H1 (cell line): Measurements from ENCODE around the gene CDC42EP2. TPM values are rescaled to one million over a fixed set of nuclear protein-coding genes. Genes with fewer than 3 reads are reported as not detected.

Experiments used
- CTCF ChIA-PET: fragments of 300-600 bp; sonication (Branson Sonifier 250); formaldehyde crosslinking; loops from one replicate; lab custom pipeline; 2021; ENCODE audit not compliant: partially characterized antibody; lab: Charles Lee
- POLR2A ChIA-PET: fragments of 300-600 bp; sonication (Branson Sonifier 250); formaldehyde crosslinking; loops from one replicate; lab custom pipeline; 2021; ENCODE audit warnings: inconsistent platforms; ENCODE audit not compliant: partially characterized antibody; lab: Charles Lee
- DNase-seq, 2 experiments: peaks; one replicate each; pipeline versions ENCODE4 v3.0.0 to v3.0.0-alpha.2; 2010 to 2022; ENCODE audit warnings: low spot score in 2 of 2, low read depth in 1 of 2, mixed read lengths in 1 of 2
- FAIRE-seq: peaks from 2 replicates; lab custom pipeline; 2011; peaks lifted over from hg19 to GRCh38; lab: Jason Lieb, UNC
- H2AFZ ChIP-seq: 2 replicates; pipeline ENCODE4 v1.8.1; 2012; ENCODE audit warnings: low read length, inconsistent platforms
- H2AK5ac ChIP-seq: 2 replicates; pipeline ENCODE4 v1.6.1; 2013; ENCODE audit warnings: low read depth, low read length
- H2BK120ac ChIP-seq: replicated peaks from 2 replicates; pipeline ENCODE3; 2013; ENCODE audit warnings: low read depth, low read length, inconsistent platforms
- H2BK12ac ChIP-seq: 2 replicates; pipeline ENCODE4 v1.6.1; 2013; ENCODE audit warnings: low read depth, low read length
- H2BK15ac ChIP-seq: 2 replicates; pipeline ENCODE4 v1.6.1; 2013; ENCODE audit warnings: low read length
- H2BK20ac ChIP-seq: 2 replicates; pipeline ENCODE4 v1.6.1; 2013; ENCODE audit warnings: low read length
- H2BK5ac ChIP-seq: 2 replicates; pipeline ENCODE4 v1.6.1; 2013; ENCODE audit warnings: low read depth, low read length
- H3K14ac ChIP-seq: 2 replicates; pipeline ENCODE4 v1.6.1; 2013; ENCODE audit warnings: inconsistent platforms; ENCODE audit not compliant: insufficient read length
- H3K18ac ChIP-seq: 2 replicates; pipeline ENCODE4 v1.6.1; 2013; ENCODE audit warnings: low read length; ENCODE audit errors: extremely low read depth
- H3K23ac ChIP-seq: 2 replicates; pipeline ENCODE4 v1.6.1; 2013; ENCODE audit warnings: inconsistent platforms; ENCODE audit not compliant: insufficient read length
- H3K23me2 ChIP-seq: 2 replicates; pipeline ENCODE4 v1.6.1; 2013; ENCODE audit warnings: low read depth, low read length
- H3K27ac ChIP-seq: 2 replicates; pipeline ENCODE4 v1.6.1; 2011; ENCODE audit warnings: low read depth, low read length, inconsistent platforms
- H3K27me3 ChIP-seq, 4 experiments: replicated peaks in 1 of 4; 1 replicate in 1 of 4; 2 replicates in 3 of 4; pipeline versions ENCODE4 v1.6.1 to v1.8.1; 2011 to 2013; ENCODE audit warnings: low read length in 3 of 4, mild to moderate bottlenecking in 3 of 4, inconsistent platforms in 2 of 4, mixed read lengths in 2 of 4, moderate library complexity in 1 of 4; ENCODE audit not compliant: control insufficient read depth in 3 of 4, insufficient read depth in 3 of 4; ENCODE audit errors: extremely low read depth in 1 of 4
- H3K36me3 ChIP-seq, 4 experiments: 2 replicates each; pipeline versions ENCODE4 v1.6.1 to v1.8.1; 2011 to 2013; ENCODE audit warnings: mild to moderate bottlenecking in 4 of 4, low read length in 3 of 4, moderate library complexity in 2 of 4, control low read depth in 1 of 4, inconsistent platforms in 1 of 4; ENCODE audit not compliant: insufficient read depth in 4 of 4, control insufficient read depth in 2 of 4
- H3K4ac ChIP-seq: replicated peaks from 2 replicates; pipeline ENCODE3; 2013; ENCODE audit warnings: low read length, low read depth, mixed read lengths, inconsistent platforms; ENCODE audit not compliant: insufficient read length
- H3K4me1 ChIP-seq, 4 experiments: replicated peaks in 1 of 4; 1 replicate in 1 of 4; 2 replicates in 3 of 4; pipeline versions ENCODE4 v1.6.1 to v1.8.1; 2011 to 2013; ENCODE audit warnings: low read length in 3 of 4, inconsistent platforms in 2 of 4, mixed read lengths in 1 of 4; ENCODE audit not compliant: insufficient read depth in 4 of 4, control insufficient read depth in 3 of 4
- H3K4me2 ChIP-seq, 2 experiments: 2 replicates each; pipeline versions ENCODE4 v1.6.1 to v1.8.1; 2011 to 2013; ENCODE audit warnings: low read depth in 2 of 2, low read length in 2 of 2, control low read depth in 1 of 2, inconsistent platforms in 1 of 2, mild to moderate bottlenecking in 1 of 2; ENCODE audit not compliant: insufficient read depth in 1 of 2
- H3K4me3 ChIP-seq, 4 experiments: fragments of 200-600, 300-600 bp in 1 of 4; sonication (generic), shearing (Covaris generic), sonication (Bioruptor Twin) in 1 of 4; 2 replicates each; pipeline versions ENCODE4 v1.5.1 to v1.8.1; 2011 to 2016; ENCODE audit warnings: low read length in 4 of 4, low read depth in 3 of 4, control low read depth in 2 of 4, inconsistent platforms in 2 of 4, mild to moderate bottlenecking in 2 of 4, mixed read lengths in 1 of 4, moderate library complexity in 1 of 4; ENCODE audit not compliant: insufficient read depth in 2 of 4; ENCODE audit errors: extremely low read depth in 1 of 4
- H3K56ac ChIP-seq: replicated peaks from 2 replicates; pipeline ENCODE3; 2013; ENCODE audit warnings: low read depth, mild to moderate bottlenecking, mixed read lengths, low read length, inconsistent platforms; ENCODE audit not compliant: insufficient read length
- H3K79me1 ChIP-seq: 2 replicates; pipeline ENCODE4 v1.6.1; 2013; ENCODE audit warnings: low read depth, low read length, control low read depth
- H3K79me2 ChIP-seq, 2 experiments: 2 replicates each; pipeline versions ENCODE4 v1.6.1 to v1.8.1; 2012 to 2013; ENCODE audit warnings: low read length in 2 of 2, mild to moderate bottlenecking in 2 of 2, inconsistent platforms in 1 of 2; ENCODE audit not compliant: insufficient read depth in 2 of 2, control insufficient read depth in 1 of 2
- H3K9ac ChIP-seq, 4 experiments: replicated peaks in 1 of 4; 1 replicate in 1 of 4; 2 replicates in 3 of 4; pipeline versions ENCODE4 v1.6.1 to v1.8.1; 2011 to 2013; ENCODE audit warnings: low read depth in 3 of 4, low read length in 3 of 4, control low read depth in 2 of 4, mild to moderate bottlenecking in 2 of 4, moderate library complexity in 2 of 4, inconsistent platforms in 1 of 4; ENCODE audit errors: extremely low read depth in 1 of 4
- H3K9me3 ChIP-seq, 2 experiments: 2 replicates each; pipeline versions ENCODE4 v1.6.1 to v1.8.1; 2012 to 2013; ENCODE audit warnings: mild to moderate bottlenecking in 2 of 2, moderate library complexity in 2 of 2, control low read depth in 1 of 2, inconsistent platforms in 1 of 2, low read depth in 1 of 2, low read length in 1 of 2, mixed read lengths in 1 of 2; ENCODE audit not compliant: insufficient read depth in 2 of 2
- H4K20me1 ChIP-seq, 2 experiments: replicated peaks in 1 of 2; 2 replicates each; pipeline versions ENCODE3 to v1.8.1; 2011 to 2013; ENCODE audit warnings: inconsistent platforms in 2 of 2, low read length in 2 of 2, mild to moderate bottlenecking in 1 of 2; ENCODE audit not compliant: insufficient read depth in 2 of 2, control insufficient read depth in 1 of 2
- H4K5ac ChIP-seq: 2 replicates; pipeline ENCODE4 v1.6.1; 2013; ENCODE audit warnings: low read length, low read depth, mixed read lengths, inconsistent platforms; ENCODE audit not compliant: insufficient read length
- H4K8ac ChIP-seq: 2 replicates; pipeline ENCODE4 v1.8.0; 2013; ENCODE audit warnings: mild to moderate bottlenecking, moderate library complexity, low read length, inconsistent platforms; ENCODE audit not compliant: insufficient read depth; ENCODE audit errors: extremely low read depth
- H4K91ac ChIP-seq: replicated peaks from 2 replicates; pipeline ENCODE3; 2013; ENCODE audit warnings: low read length, mixed read lengths, inconsistent platforms; ENCODE audit not compliant: insufficient read length
- CEBPB ChIP-seq: IDR thresholded peaks from 2 replicates; pipeline ENCODE4 v1.6.1; 2012; ENCODE audit warnings: low read depth, low read length
- CTBP2 ChIP-seq: IDR thresholded peaks from 2 replicates; pipeline ENCODE4 v1.7.0; 2011; ENCODE audit warnings: borderline replicate concordance, mild to moderate bottlenecking, moderate library complexity, mixed read lengths, low read length; ENCODE audit not compliant: insufficient read depth, insufficient read length
- KDM5A ChIP-seq: fragments of 200-600 bp; IDR thresholded peaks from 2 replicates; pipeline ENCODE4 v1.7.1; 2012; ENCODE audit warnings: mild to moderate bottlenecking, low read length, inconsistent platforms, mixed read lengths
- NANOG ChIP-seq: IDR thresholded peaks from 2 replicates; pipeline ENCODE4 v1.6.1; 2011; ENCODE audit warnings: low read length, low read depth, mild to moderate bottlenecking, inconsistent platforms; ENCODE audit not compliant: insufficient read depth, poor library complexity, severe bottlenecking
- POLR2AphosphoS5 ChIP-seq: IDR thresholded peaks from 2 replicates; pipeline ENCODE4 v1.6.1; 2011; ENCODE audit warnings: low read depth, low read length
- RNF2 ChIP-seq: fragments of 200-900, 300-1000 bp; sonication (generic); IDR thresholded peaks from 2 replicates; pipeline ENCODE4 v1.7.1; 2016; ENCODE audit warnings: borderline replicate concordance, low read depth, mild to moderate bottlenecking, antibody characterized with exemption, low read length; ENCODE audit not compliant: poor library complexity, severe bottlenecking; ENCODE audit errors: missing control alignments
- SP2 ChIP-seq: IDR thresholded peaks from 2 replicates; pipeline ENCODE4 v1.6.1; 2012; ENCODE audit warnings: mild to moderate bottlenecking, low read length, inconsistent platforms
- TAF7 ChIP-seq: optimal IDR thresholded peaks from 2 replicates; pipeline ENCODE3; 2011; ENCODE audit warnings: low read depth, mild to moderate bottlenecking, inconsistent platforms, low read length, moderate library complexity, borderline replicate concordance
- TBP ChIP-seq: IDR thresholded peaks from 2 replicates; pipeline ENCODE4 v1.6.1; 2011; ENCODE audit warnings: low read depth, low read length, improper control_type of control experiment
- TEAD4 ChIP-seq: IDR thresholded peaks from 2 replicates; pipeline ENCODE4 v1.6.1; 2012; ENCODE audit warnings: low read depth, low read length, inconsistent platforms, mixed read lengths
- USF2 ChIP-seq: IDR thresholded peaks from 2 replicates; pipeline ENCODE4 v1.6.1; 2011; ENCODE audit warnings: low read length, improper control_type of control experiment
- ZNF274 ChIP-seq: IDR thresholded peaks from 2 replicates; pipeline ENCODE4 v1.7.0; 2012; ENCODE audit warnings: low read length, borderline replicate concordance; ENCODE audit errors: extremely low read depth
- WGBS, 2 experiments: shearing (Covaris generic) in 1 of 2; methylation state at CpG; one replicate each; pipeline versions ENCODE4 v1.1.6 to v1.1.7; 2013 to 2015; ENCODE audit warnings: low lambda C conversion rate in 2 of 2, mixed read lengths in 2 of 2, inconsistent platforms in 1 of 2, low coverage in 1 of 2, missing lambda C conversion rate in 1 of 2; ENCODE audit not compliant: insufficient replicate concordance in 2 of 2, insufficient coverage in 1 of 2, insufficient read length in 1 of 2; ENCODE audit errors: extremely low coverage in 1 of 2, missing lambda C conversion rate in 1 of 2; 5-methylcytosine and 5-hydroxymethylcytosine counted together
- polyA plus RNA-seq, 7 experiments: library from polyadenylated mRNA; depleted of rRNA in 3 of 7; stranded (reverse) in 5 of 7; unstranded in 2 of 7; fragments of >200 nt in 5 of 7; fragments of 200-250 nt in 2 of 7; gene quantifications; 1 replicate in 5 of 7; 2 replicates in 1 of 7; 4 replicates in 1 of 7; pipeline versions ENCODE4 v1.2.1 to v1.2.3, GENCODE V29; 2011 to 2013; ENCODE audit warnings: missing spikeins in 2 of 7, mixed read lengths in 2 of 7
- total RNA-seq: library from RNA; stranded (reverse); fragmentation: NEBNext Ultra II Directional; extraction: Animal tissue kit (Norgen Biotek cat#: 25700); gene quantifications from 2 replicates; pipeline ENCODE4 v1.2.1, GENCODE V29; 2021

Gene CDC42EP2
- total and polyA plus RNA-seq, 2 of the 8 experiments (the other 6 are each of a cell fraction or from before 2014, with no cell fraction given) = 11.8 to 13.3 TPM

- no peaks in the 10 kb centered on the region for H3K36me3 ChIP-seq
- H3K9ac ChIP-seq = no peak overlapping the region
- no peaks in the 10 kb centered on the region for H3K23me2 ChIP-seq
- no peak overlapping the region for H2BK120ac ChIP-seq
- H4K8ac ChIP-seq = no peak overlapping the region
- no peak overlapping the region for H3K56ac ChIP-seq
- H2AK5ac ChIP-seq = no peak overlapping the region
- no peak overlapping the region for H2AFZ ChIP-seq
- H4K5ac ChIP-seq = no peak overlapping the region
- H3K79me2 ChIP-seq = no peaks in the 10 kb centered on the region
- H3K4me1 ChIP-seq = peaks cover 0 to 4% (median 0%) of the 10 kb centered on the region in 4 experiments; a peak in 4 of 7 replicates
- 93% methylated on average over 9 of the region's 10 CpGs; no CpG with 5 or more reads in 1 of the 2 experiments for WGBS, 2 experiments
- H2BK15ac ChIP-seq = no peak overlapping the region
- FAIRE-seq (no peak), DNase-seq (no peak)
- H3K27me3 ChIP-seq = peaks cover 0 to 7% (median under 1%) of the 10 kb centered on the region in 4 experiments; a peak in 4 of 7 replicates
- no peak overlapping the region for H2BK5ac ChIP-seq
- H3K79me1 ChIP-seq = no peaks in the 10 kb centered on the region
- no peak overlapping the region for H3K23ac ChIP-seq
- H3K9me3 ChIP-seq = no peaks in the 10 kb centered on the region
- H3K18ac ChIP-seq = no peak overlapping the region
- H3K4me2 ChIP-seq = no peak overlapping the region
- POLR2A ChIA-PET = interaction anchor here (1.5 to 2.5 kb wide), 3 partner anchors 9 to 142 kb away, joined by 3 to 12 read pairs (median 7); partner anchors contain the start of gene MALAT1
- H4K20me1 ChIP-seq = no peaks in the 10 kb centered on the region
- H2BK20ac ChIP-seq = no peak overlapping the region
- no peak overlapping the region for H3K14ac ChIP-seq
- no peak overlapping the region for H3K4me3 ChIP-seq
- no peak overlapping the region for H2BK12ac ChIP-seq
- CTCF ChIA-PET = interaction anchor here (0.7 to 2.1 kb wide), 9 partner anchors 15 to 232 kb away, joined by 3 to 7 read pairs (median 4); no protein-coding TSS in a partner anchor
- no peak overlapping the region for H3K27ac ChIP-seq
- no peak overlapping the region for H3K4ac ChIP-seq
- no peak overlapping the region for H4K91ac ChIP-seq
- TF ChIP-seq CTBP2 (no peak), POLR2AphosphoS5 (no peak), NANOG (no peak), RNF2 (no peak), KDM5A (no peak), TAF7 (no peak), SP2 (no peak), ZNF274 (no peak), TEAD4 (no peak), USF2 (no peak), CEBPB (no peak), TBP (no peak)
Measured at GRCh38 chr11:65362320-65362931, 47.8 kb downstream of the CDC42EP2 start.
